Testis (tissue), 3 donors: ENCODE measurements around the gene GPR39. TPM values are rescaled to one million over a fixed set of nuclear protein-coding genes. Genes with fewer than 3 reads are reported as not detected.

Experiments
- DNase-seq: peaks from one replicate; pipeline ENCODE4 v3.0.0-alpha.2; 2019
- H3K27ac ChIP-seq, 2 donors: fragments of 200-600 bp; sonication (generic); one replicate each; pipeline ENCODE4 v1.5.1; 2019
- H3K27me3 ChIP-seq: fragments of 200-600 bp; sonication (generic); one replicate; pipeline ENCODE4 v1.5.1; 2019
- H3K36me3 ChIP-seq: fragments of 200-600 bp; sonication (generic); one replicate; pipeline ENCODE4 v1.5.1; 2017; ENCODE audit warnings: low read depth; ENCODE audit errors: missing control alignments
- H3K4me1 ChIP-seq: fragments of 200-600 bp; sonication (generic); one replicate; pipeline ENCODE4 v1.5.1; 2019
- H3K4me3 ChIP-seq, 2 donors: fragments of 200-600 bp; sonication (generic); one replicate each; pipeline ENCODE4 v1.5.1; 2017 to 2019
- H3K9me3 ChIP-seq: fragments of 200-600 bp; sonication (generic); one replicate; pipeline ENCODE4 v1.5.1; 2017
- POLR2A ChIP-seq: fragments of 450-650 bp; IDR thresholded peaks from one replicate; pipeline ENCODE4 v1.6.1; 2017; ENCODE audit warnings: antibody characterized with exemption, mild to moderate bottlenecking, moderate library complexity
- WGBS, 2 donors: methylation state at CpG; one replicate each; pipeline ENCODE4 v1.1.5; 2018; 5-methylcytosine and 5-hydroxymethylcytosine counted together
- intact Hi-C: fragments of 100-400 bp; cut with DNase I; formaldehyde crosslinking; loops from one replicate; pipeline ENCODE4 v1.15.1; 2023; ENCODE audit warnings: low total_unique reads
- polyA plus RNA-seq: library from polyadenylated mRNA; stranded (reverse); fragments of 350-450 nt; fragmentation: Illumina TruSeq; extraction: RNeasy Lipid Tissue Mini Kit (QIAGEN cat#74804); gene quantifications from one replicate; pipeline ENCODE4 v1.2.3, GENCODE V29; 2014; ENCODE audit warnings: low read depth, low replicate concordance; ENCODE audit not compliant: insufficient read depth
- total RNA-seq, 2 donors: library from RNA; depleted of rRNA; stranded (reverse); fragments of >200 nt; gene quantifications; one replicate each; pipeline ENCODE4 v1.2.3, GENCODE V29; 2016
- TF ChIP-seq, protein P1 (sequence below), 3 experiments: fragments of 450-650 bp in 2 of 3; fragments of 200-600 bp in 1 of 3; sonication (generic) in 1 of 3; IDR thresholded peaks; one replicate each; pipeline ENCODE4 v1.5.1; 2016 to 2019; ENCODE audit warnings: antibody characterized with exemption in 3 of 3, mild to moderate bottlenecking in 2 of 3, moderate library complexity in 1 of 3

The GPR39 gene
- total and polyA plus RNA-seq, 3 donors from 2014 or later: 2.7 to 19.5 (median 4.0) TPM

DNA sequence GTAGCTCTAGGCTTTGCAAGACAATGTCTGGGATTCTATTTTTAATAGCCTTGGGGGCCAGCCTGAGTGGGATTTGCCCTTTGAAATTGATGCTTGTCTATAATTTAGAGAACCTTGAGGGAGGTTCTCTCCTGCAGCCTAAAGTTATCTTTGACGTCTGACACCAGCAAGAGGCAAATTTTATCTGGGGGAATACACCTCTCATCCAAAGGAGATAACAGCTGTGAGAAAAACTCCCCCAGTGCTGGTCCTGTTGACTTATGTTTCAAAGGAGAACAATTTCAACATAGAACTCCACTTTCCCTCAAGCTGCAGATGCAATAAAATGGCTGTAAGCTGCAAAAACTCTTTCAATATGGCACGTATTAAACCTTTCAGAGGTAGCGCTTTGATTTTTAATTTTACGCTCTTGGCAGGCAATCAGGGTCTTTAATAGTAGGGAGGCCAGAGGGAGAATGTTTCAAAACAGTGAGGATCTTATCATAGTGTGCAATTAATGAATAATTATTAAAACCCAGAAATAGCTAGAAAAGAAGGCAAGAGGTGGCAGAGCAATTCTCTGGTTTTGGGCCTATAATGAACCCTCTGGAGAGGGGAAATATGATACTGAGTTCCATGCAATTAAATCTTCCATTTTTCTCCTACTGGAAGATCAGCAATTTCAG, 191.0 kb downstream of the GPR39 start:
- WGBS, 2 donors: 67 to 74% methylated on average over 4 of the region's 4 CpGs
- no peak overlapping the region for H3K4me3 ChIP-seq

DNA sequence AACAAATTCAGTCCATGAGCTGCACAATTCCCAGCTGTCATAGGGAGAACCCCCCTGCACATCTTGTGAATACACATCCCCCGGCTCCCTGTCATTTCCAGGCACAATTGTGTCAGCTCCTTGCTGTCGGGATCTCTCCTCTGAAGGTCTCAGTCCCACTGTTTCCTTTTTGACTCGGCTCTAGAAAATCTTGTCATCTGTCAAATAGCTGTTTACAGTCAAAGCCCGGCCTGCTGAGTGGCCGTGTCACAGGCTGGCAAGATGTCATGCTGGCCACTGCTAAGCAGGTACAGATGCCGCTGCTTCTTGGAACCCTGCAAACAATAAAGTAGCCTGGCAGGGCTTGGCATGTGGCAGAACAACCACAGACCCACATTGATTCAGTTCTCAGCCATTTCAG, 191.7 kb downstream of the GPR39 start:
- intact Hi-C loops: no loop called here
- 82 to 84% methylated on average over 6 of the region's 6 CpGs for WGBS, 2 donors
- no peak overlapping the region for H3K27ac ChIP-seq
- no peak overlapping the region for H3K4me3 ChIP-seq
- no peaks in the 10 kb centered on the region for H3K36me3 ChIP-seq
- no peak for DNase-seq
- no peaks in the 10 kb centered on the region for H3K27me3 ChIP-seq
- no peaks in the 10 kb centered on the region for H3K9me3 ChIP-seq
- H3K4me1 ChIP-seq: no peaks in the 10 kb centered on the region
- no peak for TF ChIP-seq POLR2A
- TF ChIP-seq, protein P1, sequence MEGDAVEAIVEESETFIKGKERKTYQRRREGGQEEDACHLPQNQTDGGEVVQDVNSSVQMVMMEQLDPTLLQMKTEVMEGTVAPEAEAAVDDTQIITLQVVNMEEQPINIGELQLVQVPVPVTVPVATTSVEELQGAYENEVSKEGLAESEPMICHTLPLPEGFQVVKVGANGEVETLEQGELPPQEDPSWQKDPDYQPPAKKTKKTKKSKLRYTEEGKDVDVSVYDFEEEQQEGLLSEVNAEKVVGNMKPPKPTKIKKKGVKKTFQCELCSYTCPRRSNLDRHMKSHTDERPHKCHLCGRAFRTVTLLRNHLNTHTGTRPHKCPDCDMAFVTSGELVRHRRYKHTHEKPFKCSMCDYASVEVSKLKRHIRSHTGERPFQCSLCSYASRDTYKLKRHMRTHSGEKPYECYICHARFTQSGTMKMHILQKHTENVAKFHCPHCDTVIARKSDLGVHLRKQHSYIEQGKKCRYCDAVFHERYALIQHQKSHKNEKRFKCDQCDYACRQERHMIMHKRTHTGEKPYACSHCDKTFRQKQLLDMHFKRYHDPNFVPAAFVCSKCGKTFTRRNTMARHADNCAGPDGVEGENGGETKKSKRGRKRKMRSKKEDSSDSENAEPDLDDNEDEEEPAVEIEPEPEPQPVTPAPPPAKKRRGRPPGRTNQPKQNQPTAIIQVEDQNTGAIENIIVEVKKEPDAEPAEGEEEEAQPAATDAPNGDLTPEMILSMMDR (IDR thresholded peaks at IDR 0.05): no peak

More for the DNA sequence above, 191.0 kb downstream of the GPR39 start:
- intact Hi-C loops: no loop called here
- Histone ChIP-seq H3K27me3 (no peaks in the 10 kb centered on the region), H3K27ac (no peak overlapping the region), H3K36me3 (no peaks in the 10 kb centered on the region), H3K4me1 (no peaks in the 10 kb centered on the region), H3K9me3 (no peaks in the 10 kb centered on the region)
- DNase-seq: no peak
- TF ChIP-seq, protein P1 (IDR thresholded peaks at IDR 0.05): no peak
- no peak for TF ChIP-seq POLR2A

DNA sequence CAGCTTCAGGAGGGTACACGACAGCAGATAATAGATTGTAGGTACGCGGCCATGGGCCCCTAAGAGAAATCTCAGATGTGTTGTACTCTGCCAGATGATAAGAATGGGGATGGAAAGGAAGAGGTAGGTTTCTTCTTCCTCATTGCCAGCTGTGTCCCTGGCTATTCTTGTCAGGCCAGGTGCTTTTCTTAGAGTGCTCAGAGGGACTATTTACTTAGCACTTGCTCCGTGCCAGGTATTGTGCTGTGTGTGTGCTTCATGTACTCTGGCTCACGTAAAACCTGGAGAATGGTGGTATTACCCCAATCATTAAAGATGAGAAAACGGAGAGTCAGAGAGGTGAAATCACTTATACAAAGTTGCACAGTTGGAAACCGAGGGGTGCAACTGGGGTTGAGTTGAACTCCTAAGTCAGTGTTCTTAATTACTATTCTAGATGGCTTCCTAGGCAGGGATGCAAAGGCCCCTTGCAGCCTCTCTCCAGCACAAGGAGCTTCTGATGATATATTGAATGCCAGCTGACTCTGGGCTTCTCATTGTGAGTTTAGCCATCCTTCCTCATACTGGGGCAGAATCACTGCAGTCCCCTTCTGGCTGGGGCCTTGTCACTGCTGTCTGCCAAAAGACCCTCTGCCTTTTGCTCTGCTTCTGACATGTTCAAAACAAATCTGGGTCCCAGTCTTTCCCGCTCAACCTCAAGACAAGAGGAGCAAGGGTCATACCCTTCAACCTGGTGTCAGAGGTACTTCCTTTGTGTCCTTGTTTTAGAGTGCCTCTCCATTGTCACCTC, 192.7 kb downstream of the GPR39 start:
- TF ChIP-seq POLR2A: no peak
- TF ChIP-seq, protein P1 (IDR thresholded peaks at IDR 0.05): no peak
- intact Hi-C loops: no loop called here
- H3K27me3 ChIP-seq: no peaks in the 10 kb centered on the region
- no peaks in the 10 kb centered on the region for H3K36me3 ChIP-seq
- no peaks in the 10 kb centered on the region for H3K9me3 ChIP-seq
- no peak overlapping the region for H3K4me3 ChIP-seq
- 93 to 94% methylated on average over 8 of the region's 8 CpGs for WGBS, 2 donors
- no peak overlapping the region for H3K27ac ChIP-seq
- H3K4me1 ChIP-seq: no peaks in the 10 kb centered on the region
- no peak for DNase-seq

DNA sequence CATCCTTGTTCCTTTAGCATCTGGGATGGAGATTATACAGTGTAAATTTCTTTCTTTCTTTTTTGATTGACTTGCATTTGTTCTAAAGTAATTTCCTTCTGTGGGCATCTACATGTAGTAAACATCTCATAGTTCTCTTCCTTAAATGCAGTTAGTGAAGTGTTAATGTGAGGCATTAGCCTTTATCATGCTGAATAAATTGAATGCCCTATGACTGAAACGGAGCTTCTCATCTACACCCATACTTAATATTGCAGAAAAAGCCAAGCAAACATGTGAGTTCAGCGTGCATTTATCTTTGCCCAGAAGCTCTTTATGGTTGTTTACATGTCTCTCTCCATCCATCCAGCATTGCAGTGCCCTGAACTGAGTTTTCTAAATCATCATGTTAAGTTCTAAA, 195.1 kb downstream of the GPR39 start:
- TF ChIP-seq POLR2A: no peak
- TF ChIP-seq, protein P1 (IDR thresholded peaks at IDR 0.05): no peak
- no peaks in the 10 kb centered on the region for H3K36me3 ChIP-seq
- no peaks in the 10 kb centered on the region for H3K27me3 ChIP-seq
- 60 to 67% methylated on average over 2 of the region's 2 CpGs for WGBS, 2 donors
- DNase-seq: no peak
- no peak overlapping the region for H3K4me3 ChIP-seq
- H3K9me3 ChIP-seq: no peaks in the 10 kb centered on the region
- H3K4me1 ChIP-seq: no peaks in the 10 kb centered on the region
- H3K27ac ChIP-seq: no peak overlapping the region
- intact Hi-C loops: no loop called here
